Sigmoid colon (tissue), 7 donors: Measurements from ENCODE around the gene NVL. TPM values are rescaled to one million over a fixed set of nuclear protein-coding genes. Genes with fewer than 3 reads are reported as not detected.

Experiments used
- DNase-seq: peaks from one replicate; pipeline ENCODE4 v3.0.0-alpha.2; 2019
- H3K27ac ChIP-seq, 4 donors: fragments of 200-600 bp; sonication (generic); one replicate each; pipeline ENCODE4 v1.5.1; 2016 to 2019; ENCODE audit warnings: mild to moderate bottlenecking in 1 of 4
- H3K27me3 ChIP-seq, 3 donors: fragments of 200-600 bp; sonication (generic); one replicate each; pipeline ENCODE4 v1.5.1; 2019; ENCODE audit warnings: mild to moderate bottlenecking in 1 of 3
- H3K36me3 ChIP-seq, 4 donors: fragments of 200-600 bp; sonication (generic); one replicate each; pipeline ENCODE4 v1.5.1; 2016 to 2019
- H3K4me1 ChIP-seq, 4 donors: fragments of 200-600 bp; sonication (generic); one replicate each; pipeline ENCODE4 v1.5.1; 2017 to 2019
- H3K4me3 ChIP-seq, 4 donors: fragments of 200-600 bp; sonication (generic); one replicate each; pipeline ENCODE4 v1.5.1; 2017 to 2019; ENCODE audit warnings: mild to moderate bottlenecking in 2 of 4, moderate library complexity in 1 of 4
- H3K9me3 ChIP-seq, 4 donors: fragments of 200-600 bp in 3 of 4; sonication (generic) in 3 of 4; one replicate each; pipeline versions ENCODE4 v1.5.1 to v1.6.1; 2013 to 2019
- CTCF ChIP-seq, 4 experiments: fragments of 450-650 bp in 3 of 4; fragments of 200-600 bp in 1 of 4; IDR thresholded peaks; one replicate each; pipeline ENCODE4 v1.5.1; 2016 to 2019; ENCODE audit warnings: antibody characterized with exemption in 4 of 4, mild to moderate bottlenecking in 3 of 4, moderate library complexity in 2 of 4
- EP300 ChIP-seq, 4 donors: sonication (generic); formaldehyde crosslinking; IDR thresholded peaks; one replicate each; pipeline ENCODE4 v1.6.1; 2017; ENCODE audit warnings: antibody characterized with exemption in 4 of 4
- POLR2A ChIP-seq, 2 donors: fragments of 450-650 bp; IDR thresholded peaks; one replicate each; pipeline ENCODE4 v1.6.1; 2016; ENCODE audit warnings: antibody characterized with exemption in 2 of 2, mild to moderate bottlenecking in 2 of 2, moderate library complexity in 2 of 2
- POLR2AphosphoS5 ChIP-seq, 4 donors: sonication (generic); formaldehyde crosslinking; IDR thresholded peaks; one replicate each; pipeline ENCODE4 v1.6.1; 2017; ENCODE audit warnings: antibody characterized with exemption in 4 of 4
- WGBS, 2 donors: extraction: QIAGEN DNeasy Blood & Tissue Kit; methylation state at CpG; one replicate each; pipeline ENCODE4 v1.1.7; 2013; 5-methylcytosine and 5-hydroxymethylcytosine counted together
- intact Hi-C: fragments of 100-400 bp; cut with DNase I; formaldehyde crosslinking; loops from one replicate; pipeline ENCODE4 v1.15.1; 2023
- polyA plus RNA-seq, 3 donors: library from polyadenylated mRNA; stranded (reverse); fragments of 200-250 nt; gene quantifications; one replicate each; pipeline ENCODE4 v1.2.3, GENCODE V29; 2013
- total RNA-seq, 4 donors: library from RNA; depleted of rRNA; stranded (reverse); fragments of >200 nt; gene quantifications; one replicate each; pipeline ENCODE4 v1.1.0, GENCODE V29; 2016
- donor health status: healthy with polysubstance abuse.
- donor health status: Bipolar disorder and iron deficiency.
- donor health status: healthy.

Gene NVL
- total and polyA plus RNA-seq, 7 donors, result 21.4 to 32.4 (median 25.0) TPM

GRCh38 chr1:224266105-224266914 lies 63.7 kb downstream of the NVL start:
- no peak for DNase-seq
- no peaks in the 10 kb centered on the region for H3K4me1 ChIP-seq
- H3K27me3 ChIP-seq, result no peaks in the 10 kb centered on the region
- 83 to 88% methylated on average over 3 of the region's 3 CpGs for WGBS, 2 donors
- intact Hi-C loops, result no loop called here
- H3K9me3 ChIP-seq, result no peaks in the 10 kb centered on the region
- no peak overlapping the region for H3K4me3 ChIP-seq
- no peak overlapping the region for H3K27ac ChIP-seq
- peaks cover 0 to 67% (median 8%) of the 10 kb centered on the region in 4 donors for H3K36me3 ChIP-seq
- no peak for TF ChIP-seq EP300 (IDR thresholded peaks at IDR 0.05)
- no peak for TF ChIP-seq POLR2AphosphoS5 (IDR thresholded peaks at IDR 0.05)
- TF ChIP-seq POLR2A (IDR thresholded peaks at IDR 0.05), result no peak
- no peak for TF ChIP-seq CTCF (IDR thresholded peaks at IDR 0.05)

GRCh38 chr1:224264321-224264720 lies 65.7 kb downstream of the NVL start:
- WGBS, 2 donors, result 79 to 82% methylated on average over 6 of the region's 6 CpGs
- DNase-seq, result no peak
- intact Hi-C loops, result no loop called here
- Histone ChIP-seq H3K4me1 (no peaks in the 10 kb centered on the region), H3K27ac (no peak overlapping the region), H3K4me3 (no peak overlapping the region), H3K36me3 (peaks cover 0 to 47% (median 5%) of the 10 kb centered on the region in 4 donors), H3K27me3 (no peaks in the 10 kb centered on the region), H3K9me3 (no peaks in the 10 kb centered on the region)
- TF ChIP-seq EP300 (IDR thresholded peaks at IDR 0.05), result no peak

GRCh38 chr1:224262373-224263054 lies 67.5 kb downstream of the NVL start:
- no peak for TF ChIP-seq POLR2AphosphoS5 (IDR thresholded peaks at IDR 0.05)
- TF ChIP-seq POLR2A (IDR thresholded peaks at IDR 0.05), result no peak
- TF ChIP-seq EP300 (IDR thresholded peaks at IDR 0.05), result no peak
- TF ChIP-seq CTCF (IDR thresholded peaks at IDR 0.05), result no peak
- Histone ChIP-seq H3K4me1 (no peaks in the 10 kb centered on the region), H3K4me3 (no peak overlapping the region), H3K36me3 (peaks cover 0 to 34% (median 3%) of the 10 kb centered on the region in 4 donors), H3K27me3 (no peaks in the 10 kb centered on the region), H3K9me3 (no peaks in the 10 kb centered on the region), H3K27ac (no peak overlapping the region)
- 86 to 89% methylated on average over 2 of the region's 2 CpGs for WGBS, 2 donors
- DNase-seq, result no peak
- intact Hi-C loops, result no loop called here

GRCh38 chr1:224259986-224260385 lies 70.0 kb downstream of the NVL start:
- TF ChIP-seq POLR2A (IDR thresholded peaks at IDR 0.05) (no peak), POLR2AphosphoS5 (IDR thresholded peaks at IDR 0.05) (no peak), EP300 (IDR thresholded peaks at IDR 0.05) (no peak), CTCF (IDR thresholded peaks at IDR 0.05) (no peak)
- WGBS, 2 donors, result 97 to 99% methylated on average over 5 of the region's 5 CpGs
- H3K27ac ChIP-seq, result no peak overlapping the region
- peaks cover 0 to 27% (median 3%) of the 10 kb centered on the region in 4 donors for H3K36me3 ChIP-seq
- intact Hi-C loops, result no loop called here
- H3K27me3 ChIP-seq, result no peaks in the 10 kb centered on the region
- no peak overlapping the region for H3K4me3 ChIP-seq
- H3K4me1 ChIP-seq, result no peaks in the 10 kb centered on the region
- H3K9me3 ChIP-seq, result no peaks in the 10 kb centered on the region
- DNase-seq, result no peak

- no peak for DNase-seq
- Histone ChIP-seq H3K4me3 (no peak overlapping the region), H3K9me3 (no peaks in the 10 kb centered on the region), H3K27ac (no peak overlapping the region), H3K36me3 (peaks cover 0 to 19% (median 0%) of the 10 kb centered on the region in 4 donors), H3K4me1 (no peaks in the 10 kb centered on the region), H3K27me3 (no peaks in the 10 kb centered on the region)
- 97 to 100% methylated on average over 1 of the region's 1 CpG for WGBS, 2 donors
- intact Hi-C loops, result no loop called here
- TF ChIP-seq CTCF (IDR thresholded peaks at IDR 0.05), result no peak
- no peak for TF ChIP-seq EP300 (IDR thresholded peaks at IDR 0.05)
- no peak for TF ChIP-seq POLR2AphosphoS5 (IDR thresholded peaks at IDR 0.05)
- no peak for TF ChIP-seq POLR2A (IDR thresholded peaks at IDR 0.05)
Observed at GRCh38 chr1:224258351-224258750, 71.6 kb downstream of the NVL start.
